ENCODE measurements around the gene ZXDC.

DNA sequence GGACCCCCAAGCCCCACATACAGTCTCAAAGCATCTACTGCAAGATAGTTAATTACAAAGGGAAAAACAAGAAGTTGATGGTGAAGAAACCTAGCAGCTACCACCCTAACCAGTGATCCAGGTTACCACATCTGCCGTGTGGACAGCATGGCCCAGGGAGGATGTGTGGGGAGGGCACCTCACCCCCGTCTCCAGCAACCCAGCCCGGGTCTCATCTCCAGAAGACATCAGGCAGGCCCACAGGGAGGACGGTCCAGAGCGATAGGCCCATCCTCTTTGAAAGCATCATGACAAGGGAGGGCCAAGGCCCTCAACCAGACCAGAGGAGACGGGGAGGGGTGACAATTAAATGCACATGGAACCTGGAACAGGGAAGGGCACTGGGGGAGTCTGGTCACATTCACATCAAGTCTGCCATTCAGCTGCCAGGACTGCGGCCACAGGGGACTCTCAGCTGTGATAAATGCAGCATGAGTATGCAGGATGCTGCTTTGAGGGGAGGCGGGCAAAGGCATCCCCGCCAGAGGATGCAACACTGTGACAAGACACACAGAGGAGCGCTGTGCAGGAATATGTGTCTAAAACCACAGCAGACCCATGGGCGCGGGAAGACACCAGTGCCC, 18.8 kb downstream of the ZXDC start:
- TF ChIP-seq, protein P1, sequence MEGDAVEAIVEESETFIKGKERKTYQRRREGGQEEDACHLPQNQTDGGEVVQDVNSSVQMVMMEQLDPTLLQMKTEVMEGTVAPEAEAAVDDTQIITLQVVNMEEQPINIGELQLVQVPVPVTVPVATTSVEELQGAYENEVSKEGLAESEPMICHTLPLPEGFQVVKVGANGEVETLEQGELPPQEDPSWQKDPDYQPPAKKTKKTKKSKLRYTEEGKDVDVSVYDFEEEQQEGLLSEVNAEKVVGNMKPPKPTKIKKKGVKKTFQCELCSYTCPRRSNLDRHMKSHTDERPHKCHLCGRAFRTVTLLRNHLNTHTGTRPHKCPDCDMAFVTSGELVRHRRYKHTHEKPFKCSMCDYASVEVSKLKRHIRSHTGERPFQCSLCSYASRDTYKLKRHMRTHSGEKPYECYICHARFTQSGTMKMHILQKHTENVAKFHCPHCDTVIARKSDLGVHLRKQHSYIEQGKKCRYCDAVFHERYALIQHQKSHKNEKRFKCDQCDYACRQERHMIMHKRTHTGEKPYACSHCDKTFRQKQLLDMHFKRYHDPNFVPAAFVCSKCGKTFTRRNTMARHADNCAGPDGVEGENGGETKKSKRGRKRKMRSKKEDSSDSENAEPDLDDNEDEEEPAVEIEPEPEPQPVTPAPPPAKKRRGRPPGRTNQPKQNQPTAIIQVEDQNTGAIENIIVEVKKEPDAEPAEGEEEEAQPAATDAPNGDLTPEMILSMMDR (IDR thresholded peaks at IDR 0.05) = no peak
- no peak for TF ChIP-seq EP300 (IDR thresholded peaks at IDR 0.05)

Measured in ovary (tissue), 3 donors.